A549 treated with RU486 at 1 μM for 4 hours (cell line): ENCODE measurements around the gene KRT33B. TPM values are rescaled to one million over a fixed set of nuclear protein-coding genes. Genes with fewer than 3 reads are reported as not detected.

Experiments
- total RNA-seq: library from RNA; stranded (reverse); fragments of 200-300 nt; extraction: Qiagen RNA extraction; gene quantifications from 5 replicates; pipeline ENCODE4 v1.2.3, GENCODE V29; 2022; ENCODE audit warnings: low read depth

KRT33B gene
- total RNA-seq, result 0.06 to 0.16 TPM (median 0.15 TPM) in 3 of 5 replicates, not detected in the others

GRCh38 chr17:41369713-41370112 lies at the start of gene KRT33B:
Gene KRT33B (minus strand): TSS chr17:41369813. CDS start chr17:41369750, 63 bp downstream.

GRCh38 chr17:41396996-41397660 lies 27.5 kb upstream of the KRT33B start, which contains the start of gene KRT31:
Gene KRT31 (minus strand): TSS chr17:41397608. CDS start chr17:41397539, 69 bp downstream.

GRCh38 chr17:41381943-41382342 lies 12.3 kb upstream of the KRT33B start, which contains the start of gene KRT34:
Gene KRT34 (minus strand): TSS chr17:41382306. CDS start chr17:41382246, 60 bp downstream.

GRCh38 chr17:41350381-41350878 lies 19.2 kb downstream of the KRT33B start, which contains the start of gene KRT33A:
Gene KRT33A (minus strand): TSS chr17:41350828. CDS start chr17:41350767, 61 bp downstream.

GRCh38 chr17:41315204-41315794 lies 54.3 kb downstream of the KRT33B start, which contains the start of gene KRTAP17-1:
Gene KRTAP17-1 (minus strand): TSS chr17:41315710. CDS start chr17:41315650, 60 bp downstream.

Other genes starting within 250 kb of the KRT33B start
- gene KRTAP4-12, start 245.6 kb downstream of the KRT33B start, total RNA-seq, result not detected in 5 replicates
- gene KRTAP4-6, start 229.3 kb downstream of the KRT33B start, total RNA-seq, result not detected in 5 replicates
- gene KRTAP4-5, start 220.0 kb downstream of the KRT33B start, total RNA-seq, result not detected in 5 replicates
- not detected in 5 replicates for gene KRTAP4-4, start 209.1 kb downstream of the KRT33B start, total RNA-seq
- gene KRTAP4-3, start 201.6 kb downstream of the KRT33B start, total RNA-seq, result not detected in 5 replicates
- not detected in 5 replicates for gene KRTAP4-2, start 191.6 kb downstream of the KRT33B start, total RNA-seq
- 0.17 to 0.25 TPM (median 0.24 TPM) in 4 of 5 replicates, not detected in the other for gene KRTAP4-1, start 184.9 kb downstream of the KRT33B start, total RNA-seq
- not detected in 5 replicates for gene KRTAP9-1, start 179.9 kb downstream of the KRT33B start, total RNA-seq
- not detected in 5 replicates for gene KRTAP9-2, start 143.2 kb downstream of the KRT33B start, total RNA-seq
- gene KRTAP9-3, start 137.4 kb downstream of the KRT33B start, total RNA-seq, result not detected in 5 replicates
- gene KRTAP9-8, start 131.8 kb downstream of the KRT33B start, total RNA-seq, result not detected in 5 replicates
- not detected in 5 replicates for gene KRTAP9-4, start 120.1 kb downstream of the KRT33B start, total RNA-seq
- gene KRTAP9-9, start 114.4 kb downstream of the KRT33B start, total RNA-seq, result not detected in 5 replicates
- not detected in 5 replicates for gene KRTAP9-6, start 104.4 kb downstream of the KRT33B start, total RNA-seq
- gene KRTAP9-7, start 94.1 kb downstream of the KRT33B start, total RNA-seq, result not detected in 5 replicates
- gene KRTAP29-1, start 67.0 kb downstream of the KRT33B start, total RNA-seq, result not detected in 5 replicates
- gene KRTAP16-1, start 60.5 kb downstream of the KRT33B start, total RNA-seq, result not detected in 5 replicates
- gene KRTAP17-1, start 54.1 kb downstream of the KRT33B start, total RNA-seq, result not detected in 5 replicates
- not detected in 5 replicates for gene KRT33A, start 19.0 kb downstream of the KRT33B start, total RNA-seq
- 0.25 to 0.43 TPM (median 0.30 TPM) in 5 replicates for gene KRT34, start 12.5 kb upstream of the KRT33B start, total RNA-seq
- not detected in 5 replicates for gene KRT31, start 27.8 kb upstream of the KRT33B start, total RNA-seq
- not detected in 5 replicates for gene KRT37, start 54.8 kb upstream of the KRT33B start, total RNA-seq
- not detected in 5 replicates for gene KRT38, start 71.2 kb upstream of the KRT33B start, total RNA-seq
- gene KRT32, start 97.6 kb upstream of the KRT33B start, total RNA-seq, result not detected in 5 replicates
- not detected in 5 replicates for gene KRT35, start 111.3 kb upstream of the KRT33B start, total RNA-seq
- not detected in 5 replicates for gene KRT36, start 120.1 kb upstream of the KRT33B start, total RNA-seq
- 0.18 to 0.48 TPM (median 0.23 TPM) in 5 replicates for gene KRT13, start 135.8 kb upstream of the KRT33B start, total RNA-seq
- gene KRT15, start 149.1 kb upstream of the KRT33B start, total RNA-seq, result 3.3 to 5.3 TPM (median 4.1 TPM) in 5 replicates
- gene KRT19, start 158.5 kb upstream of the KRT33B start, total RNA-seq, result 41.7 to 61.8 TPM (median 53.4 TPM) in 5 replicates
- gene KRT9, start 202.2 kb upstream of the KRT33B start, total RNA-seq, result not detected in 5 replicates
- gene KRT14, start 217.1 kb upstream of the KRT33B start, total RNA-seq, result 0.09 TPM in 1 of 5 replicates, not detected in the others
- 0.27 to 1.1 TPM (median 0.66 TPM) in 5 replicates for gene KRT16, start 243.0 kb upstream of the KRT33B start, total RNA-seq